ENCODE data around the gene FBXW8.

Gene FBXW8

GRCh38 chr12:117059156-117059555 lies 148.4 kb downstream of the FBXW8 start:
- H3K4me1 ChIP-seq (ENCODE audit: control insufficient read depth, insufficient read depth, low read length) = no peaks in the 10 kb centered on the region
- H3K27me3 ChIP-seq (replicated peaks; ENCODE audit: control insufficient read depth, insufficient read depth, low read length) = peaks cover 53% of the 10 kb centered on the region
- no peak overlapping the region for H3K9ac ChIP-seq (ENCODE audit: low read length)
- H3K9me3 ChIP-seq (ENCODE audit: control insufficient read depth, low read length) = no peaks in the 10 kb centered on the region
- no peak for DNase-seq (ENCODE audit: low read depth)
- H3K36me3 ChIP-seq (ENCODE audit: control insufficient read depth, insufficient read depth, low read length, severe bottlenecking) = no peaks in the 10 kb centered on the region
- no peak overlapping the region for H3K4me3 ChIP-seq (ENCODE audit: low read length)

GRCh38 chr12:117060246-117060928 lies 149.6 kb downstream of the FBXW8 start:
- Histone ChIP-seq H3K9me3 (ENCODE audit: control insufficient read depth, low read length) (no peaks in the 10 kb centered on the region), H3K36me3 (ENCODE audit: control insufficient read depth, insufficient read depth, low read length, severe bottlenecking) (no peaks in the 10 kb centered on the region), H3K9ac (ENCODE audit: low read length) (no peak overlapping the region), H3K27me3 (replicated peaks; ENCODE audit: control insufficient read depth, insufficient read depth, low read length) (peaks cover 59% of the 10 kb centered on the region), H3K4me1 (ENCODE audit: control insufficient read depth, insufficient read depth, low read length) (no peaks in the 10 kb centered on the region), H3K4me3 (ENCODE audit: low read length) (no peak overlapping the region)
- no peak for DNase-seq (ENCODE audit: low read depth)

GRCh38 chr12:117060929-117061305 lies 150.2 kb downstream of the FBXW8 start:
- Histone ChIP-seq H3K27me3 (replicated peaks; ENCODE audit: control insufficient read depth, insufficient read depth, low read length) (peaks cover 61% of the 10 kb centered on the region), H3K9me3 (ENCODE audit: control insufficient read depth, low read length) (no peaks in the 10 kb centered on the region), H3K9ac (ENCODE audit: low read length) (no peak overlapping the region), H3K36me3 (ENCODE audit: control insufficient read depth, insufficient read depth, low read length, severe bottlenecking) (no peaks in the 10 kb centered on the region), H3K4me1 (ENCODE audit: control insufficient read depth, insufficient read depth, low read length) (no peaks in the 10 kb centered on the region), H3K4me3 (ENCODE audit: low read length) (no peak overlapping the region)
- no peak for DNase-seq (ENCODE audit: low read depth)

GRCh38 chr12:117061555-117062079 lies 150.9 kb downstream of the FBXW8 start:
- no peak for DNase-seq (ENCODE audit: low read depth)
- H3K9ac ChIP-seq (ENCODE audit: low read length) = no peak overlapping the region
- H3K36me3 ChIP-seq (ENCODE audit: control insufficient read depth, insufficient read depth, low read length, severe bottlenecking) = no peaks in the 10 kb centered on the region
- peaks cover 63% of the 10 kb centered on the region for H3K27me3 ChIP-seq (replicated peaks; ENCODE audit: control insufficient read depth, insufficient read depth, low read length)
- no peak overlapping the region for H3K4me3 ChIP-seq (ENCODE audit: low read length)
- no peaks in the 10 kb centered on the region for H3K9me3 ChIP-seq (ENCODE audit: control insufficient read depth, low read length)
- H3K4me1 ChIP-seq (ENCODE audit: control insufficient read depth, insufficient read depth, low read length) = no peaks in the 10 kb centered on the region

GRCh38 chr12:117063162-117063911 lies 152.6 kb downstream of the FBXW8 start:
- Histone ChIP-seq H3K36me3 (ENCODE audit: control insufficient read depth, insufficient read depth, low read length, severe bottlenecking) (no peaks in the 10 kb centered on the region), H3K9me3 (ENCODE audit: control insufficient read depth, low read length) (no peaks in the 10 kb centered on the region), H3K27me3 (replicated peaks; ENCODE audit: control insufficient read depth, insufficient read depth, low read length) (peaks cover 61% of the 10 kb centered on the region), H3K4me1 (ENCODE audit: control insufficient read depth, insufficient read depth, low read length) (no peaks in the 10 kb centered on the region), H3K4me3 (ENCODE audit: low read length) (no peak overlapping the region), H3K9ac (ENCODE audit: low read length) (no peak overlapping the region)
- DNase-seq (ENCODE audit: low read depth) = no peak

GRCh38 chr12:117064049-117064448 lies 153.3 kb downstream of the FBXW8 start:
- Histone ChIP-seq H3K4me3 (ENCODE audit: low read length) (no peak overlapping the region), H3K9me3 (ENCODE audit: control insufficient read depth, low read length) (no peaks in the 10 kb centered on the region), H3K36me3 (ENCODE audit: control insufficient read depth, insufficient read depth, low read length, severe bottlenecking) (no peaks in the 10 kb centered on the region), H3K9ac (ENCODE audit: low read length) (no peak overlapping the region), H3K4me1 (ENCODE audit: control insufficient read depth, insufficient read depth, low read length) (no peaks in the 10 kb centered on the region), H3K27me3 (replicated peaks; ENCODE audit: control insufficient read depth, insufficient read depth, low read length) (peaks cover 66% of the 10 kb centered on the region)
- no peak for DNase-seq (ENCODE audit: low read depth)

- Histone ChIP-seq H3K9me3 (ENCODE audit: control insufficient read depth, low read length) (no peaks in the 10 kb centered on the region), H3K27me3 (replicated peaks; ENCODE audit: control insufficient read depth, insufficient read depth, low read length) (peaks cover 65% of the 10 kb centered on the region), H3K4me3 (ENCODE audit: low read length) (no peak overlapping the region), H3K36me3 (ENCODE audit: control insufficient read depth, insufficient read depth, low read length, severe bottlenecking) (no peaks in the 10 kb centered on the region), H3K4me1 (ENCODE audit: control insufficient read depth, insufficient read depth, low read length) (no peaks in the 10 kb centered on the region), H3K9ac (ENCODE audit: low read length) (no peak overlapping the region)
- no peak for DNase-seq (ENCODE audit: low read depth)
Observed at GRCh38 chr12:117064596-117064995, 153.8 kb downstream of the FBXW8 start.

GRCh38 chr12:117067016-117067415 lies 156.3 kb downstream of the FBXW8 start:
- H3K9ac ChIP-seq (ENCODE audit: low read length) = no peak overlapping the region
- DNase-seq (ENCODE audit: low read depth) = no peak
- no peak overlapping the region for H3K4me3 ChIP-seq (ENCODE audit: low read length)
- H3K9me3 ChIP-seq (ENCODE audit: control insufficient read depth, low read length) = no peaks in the 10 kb centered on the region
- H3K4me1 ChIP-seq (ENCODE audit: control insufficient read depth, insufficient read depth, low read length) = no peaks in the 10 kb centered on the region
- H3K27me3 ChIP-seq (replicated peaks; ENCODE audit: control insufficient read depth, insufficient read depth, low read length) = peaks cover 45% of the 10 kb centered on the region
- H3K36me3 ChIP-seq (ENCODE audit: control insufficient read depth, insufficient read depth, low read length, severe bottlenecking) = no peaks in the 10 kb centered on the region

- no peak for DNase-seq (ENCODE audit: low read depth)
Observed at GRCh38 chr12:117067638-117068037, 156.9 kb downstream of the FBXW8 start.

GRCh38 chr12:117068492-117068891 lies 157.7 kb downstream of the FBXW8 start:
- Histone ChIP-seq H3K9me3 (ENCODE audit: control insufficient read depth, low read length) (peaks cover 4% of the 10 kb centered on the region), H3K4me1 (ENCODE audit: control insufficient read depth, insufficient read depth, low read length) (no peaks in the 10 kb centered on the region), H3K9ac (ENCODE audit: low read length) (no peak overlapping the region), H3K36me3 (ENCODE audit: control insufficient read depth, insufficient read depth, low read length, severe bottlenecking) (no peaks in the 10 kb centered on the region), H3K27me3 (replicated peaks; ENCODE audit: control insufficient read depth, insufficient read depth, low read length) (peaks cover 51% of the 10 kb centered on the region), H3K4me3 (ENCODE audit: low read length) (no peak overlapping the region)
- DNase-seq (ENCODE audit: low read depth) = no peak

More at GRCh38 chr12:117067638-117068037, 156.9 kb downstream of the FBXW8 start:
- H3K9me3 ChIP-seq (ENCODE audit: control insufficient read depth, low read length) = peaks cover 4% of the 10 kb centered on the region
- peaks cover 47% of the 10 kb centered on the region for H3K27me3 ChIP-seq (replicated peaks; ENCODE audit: control insufficient read depth, insufficient read depth, low read length)
- H3K36me3 ChIP-seq (ENCODE audit: control insufficient read depth, insufficient read depth, low read length, severe bottlenecking) = no peaks in the 10 kb centered on the region
- no peak overlapping the region for H3K4me3 ChIP-seq (ENCODE audit: low read length)
- no peaks in the 10 kb centered on the region for H3K4me1 ChIP-seq (ENCODE audit: control insufficient read depth, insufficient read depth, low read length)
- no peak overlapping the region for H3K9ac ChIP-seq (ENCODE audit: low read length)

GRCh38 chr12:117069101-117069797 lies 158.5 kb downstream of the FBXW8 start:
- no peak overlapping the region for H3K4me3 ChIP-seq (ENCODE audit: low read length)
- peaks cover 53% of the 10 kb centered on the region for H3K27me3 ChIP-seq (replicated peaks; ENCODE audit: control insufficient read depth, insufficient read depth, low read length)
- H3K9ac ChIP-seq (ENCODE audit: low read length) = no peak overlapping the region
- H3K4me1 ChIP-seq (ENCODE audit: control insufficient read depth, insufficient read depth, low read length) = no peaks in the 10 kb centered on the region
- H3K36me3 ChIP-seq (ENCODE audit: control insufficient read depth, insufficient read depth, low read length, severe bottlenecking) = no peaks in the 10 kb centered on the region
- peaks cover 4% of the 10 kb centered on the region for H3K9me3 ChIP-seq (ENCODE audit: control insufficient read depth, low read length)
- no peak for DNase-seq (ENCODE audit: low read depth)
